BLaER1 treated with 17β-estradiol and CSF1 and Interleukin-3, amounts not matched to agents 10 nM and 100 nM (cell line): Measurements from ENCODE around the gene SSBP2.

Experiments used
- H3K27ac ChIP-seq, 11 experiments: shearing (Covaris generic); formaldehyde crosslinking; 2 replicates each; pipeline ENCODE4 v1.8.1; 2022
- H3K27me3 ChIP-seq, 11 experiments: shearing (Covaris generic); formaldehyde crosslinking; 2 replicates each; pipeline ENCODE4 v1.8.1; 2022
- H3K36me3 ChIP-seq, 11 experiments: shearing (Covaris generic); formaldehyde crosslinking; 2 replicates each; pipeline ENCODE4 v1.8.1; 2022
- H3K4me1 ChIP-seq, 10 experiments: shearing (Covaris generic); formaldehyde crosslinking; 2 replicates each; pipeline ENCODE4 v1.8.1; 2022
- H3K4me2 ChIP-seq, 11 experiments: shearing (Covaris generic); formaldehyde crosslinking; 2 replicates each; pipeline ENCODE4 v1.8.1; 2022
- H3K4me3 ChIP-seq, 10 experiments: shearing (Covaris generic); formaldehyde crosslinking; 2 replicates each; pipeline ENCODE4 v1.8.1; 2022
- H3K9ac ChIP-seq, 11 experiments: shearing (Covaris generic); formaldehyde crosslinking; 2 replicates each; pipeline ENCODE4 v1.8.1; 2022
- H3K9me3 ChIP-seq, 11 experiments: shearing (Covaris generic); formaldehyde crosslinking; replicated peaks in 1 of 11; 2 replicates each; pipeline ENCODE4 v1.8.1; 2022
- H4K20me1 ChIP-seq, 11 experiments: shearing (Covaris generic); formaldehyde crosslinking; 2 replicates each; pipeline ENCODE4 v1.8.1; 2022
- Cebpa-rat ChIP-seq, 11 experiments: shearing (Covaris generic); IDR thresholded peaks; 2 replicates each; pipeline ENCODE4 v1.8.1; 2022

SSBP2 gene

GRCh38 chr5:81786496-81786895, 35.6 kb upstream of the SSBP2 start:
- H3K4me1 ChIP-seq, result peaks cover 21 to 43% (median 27%) of the 10 kb centered on the region in 10 experiments
- 0 out of 22 replicates have a peak, but pooled peaks cover 0 to 5% (median 0%) of the 10 kb centered on the region in 11 experiments for H3K9me3 ChIP-seq
- no peak for TF ChIP-seq Cebpa-rat (IDR thresholded peaks at IDR 0.05)
- H3K27me3 ChIP-seq, result no peaks in the 10 kb centered on the region
- no peak overlapping the region for H3K9ac ChIP-seq
- peak overlapping the region in 6 of 11 experiments; percentile 5 to 75 (median 64); a peak in 8 of 22 replicates for H3K4me2 ChIP-seq
- no peaks in the 10 kb centered on the region for H4K20me1 ChIP-seq
- H3K4me3 ChIP-seq, result no peak overlapping the region
- H3K27ac ChIP-seq, result no peak overlapping the region
- no peaks in the 10 kb centered on the region for H3K36me3 ChIP-seq

- no peak overlapping the region for H3K4me3 ChIP-seq
- H3K4me1 ChIP-seq, result peaks cover 21 to 44% (median 27%) of the 10 kb centered on the region in 10 experiments
- H3K4me2 ChIP-seq, result peak overlapping the region in 1 of 11 experiments; percentile 10; a peak in 1 of 22 replicates
- no peak overlapping the region for H3K9ac ChIP-seq
- H3K27me3 ChIP-seq, result no peaks in the 10 kb centered on the region
- no peak overlapping the region for H3K27ac ChIP-seq
- no peaks in the 10 kb centered on the region for H4K20me1 ChIP-seq
- no peaks in the 10 kb centered on the region for H3K36me3 ChIP-seq
- H3K9me3 ChIP-seq, result 0 out of 22 replicates have a peak, but pooled peaks cover 0 to 5% (median 0%) of the 10 kb centered on the region in 11 experiments
- TF ChIP-seq Cebpa-rat (IDR thresholded peaks at IDR 0.05), result no peak
Measured at GRCh38 chr5:81785322-81785721, 34.4 kb upstream of the SSBP2 start.

GRCh38 chr5:81783401-81783800, 32.5 kb upstream of the SSBP2 start:
- Histone ChIP-seq H3K27ac (no peak overlapping the region), H3K4me1 (peaks cover 30 to 48% (median 33%) of the 10 kb centered on the region in 10 experiments), H3K9me3 (0 out of 22 replicates have a peak, but pooled peaks cover 0 to 5% (median 0%) of the 10 kb centered on the region in 11 experiments), H3K4me2 (peak overlapping the region in 1 of 11 experiments; percentile 3; a peak in 1 of 22 replicates), H3K4me3 (no peak overlapping the region), H3K36me3 (no peaks in the 10 kb centered on the region), H4K20me1 (no peaks in the 10 kb centered on the region), H3K9ac (no peak overlapping the region), H3K27me3 (no peaks in the 10 kb centered on the region)
- no peak for TF ChIP-seq Cebpa-rat (IDR thresholded peaks at IDR 0.05)

- Histone ChIP-seq H3K9me3 (0 out of 22 replicates have a peak, but pooled peaks cover 0 to 5% (median 0%) of the 10 kb centered on the region in 11 experiments), H3K4me2 (no peak overlapping the region), H3K27me3 (no peaks in the 10 kb centered on the region), H3K4me3 (no peak overlapping the region), H3K9ac (no peak overlapping the region), H3K36me3 (no peaks in the 10 kb centered on the region), H3K4me1 (peaks cover 27 to 48% (median 31%) of the 10 kb centered on the region in 10 experiments), H3K27ac (no peak overlapping the region), H4K20me1 (no peaks in the 10 kb centered on the region)
- TF ChIP-seq Cebpa-rat (IDR thresholded peaks at IDR 0.05), result no peak
Measured at GRCh38 chr5:81782811-81783210, 31.9 kb upstream of the SSBP2 start.

- Histone ChIP-seq H3K27me3 (no peaks in the 10 kb centered on the region), H3K9me3 (no peaks in the 10 kb centered on the region), H3K9ac (peak overlapping the region in 10 of 11 experiments; percentile 45 to 75 (median 72); a peak in 11 of 22 replicates), H3K4me1 (peaks cover 15 to 29% (median 19%) of the 10 kb centered on the region in 10 experiments), H3K4me2 (peak overlapping the region; percentile 76 to 93 (median 85)), H3K36me3 (no peaks in the 10 kb centered on the region), H3K4me3 (peak overlapping the region in 1 of 10 experiments; percentile 57; a peak in 1 of 20 replicates), H3K27ac (peak overlapping the region in 10 of 11 experiments; percentile 47 to 79 (median 71); a peak in 18 of 22 replicates), H4K20me1 (no peaks in the 10 kb centered on the region)
- TF ChIP-seq Cebpa-rat (IDR thresholded peaks at IDR 0.05), result no peak
Measured at GRCh38 chr5:81779916-81780266, 29.0 kb upstream of the SSBP2 start.

GRCh38 chr5:81779125-81779915, 28.4 kb upstream of the SSBP2 start:
- Histone ChIP-seq H3K4me3 (peak overlapping the region; percentile 32 to 58 (median 44); a peak in 18 of 20 replicates), H3K27me3 (no peaks in the 10 kb centered on the region), H3K36me3 (no peaks in the 10 kb centered on the region), H3K27ac (peak overlapping the region; percentile 47 to 79 (median 71)), H3K9me3 (no peaks in the 10 kb centered on the region), H4K20me1 (no peaks in the 10 kb centered on the region), H3K4me1 (peaks cover 15 to 28% (median 19%) of the 10 kb centered on the region in 10 experiments), H3K4me2 (peak overlapping the region; percentile 76 to 93 (median 85)), H3K9ac (peak overlapping the region; percentile 45 to 75 (median 71))
- no peak for TF ChIP-seq Cebpa-rat (IDR thresholded peaks at IDR 0.05)

- no peaks in the 10 kb centered on the region for H3K27me3 ChIP-seq
- no peaks in the 10 kb centered on the region for H3K36me3 ChIP-seq
- no peaks in the 10 kb centered on the region for H4K20me1 ChIP-seq
- H3K4me3 ChIP-seq, result peak overlapping the region; percentile 32 to 58 (median 44); a peak in 15 of 20 replicates
- H3K27ac ChIP-seq, result peak overlapping the region; percentile 47 to 79 (median 71); a peak in 19 of 22 replicates
- no peaks in the 10 kb centered on the region for H3K9me3 ChIP-seq
- peak overlapping the region; percentile 45 to 75 (median 71); a peak in 20 of 22 replicates for H3K9ac ChIP-seq
- H3K4me1 ChIP-seq, result peaks cover 15 to 30% (median 19%) of the 10 kb centered on the region in 10 experiments
- peak overlapping the region; percentile 76 to 93 (median 85) for H3K4me2 ChIP-seq
- no peak for TF ChIP-seq Cebpa-rat (IDR thresholded peaks at IDR 0.05)
Measured at GRCh38 chr5:81778642-81779041, 27.7 kb upstream of the SSBP2 start.

- Histone ChIP-seq H3K9ac (no peak overlapping the region), H3K9me3 (peaks cover 0 to 4% (median 0%) of the 10 kb centered on the region in 11 experiments; a peak in 2 of 22 replicates), H3K4me2 (0 out of 22 replicates have a peak overlapping the region, but pooled peaks of 1 of the 11 experiments have one; percentile 1), H3K36me3 (no peaks in the 10 kb centered on the region), H3K27me3 (no peaks in the 10 kb centered on the region), H3K4me3 (no peak overlapping the region), H4K20me1 (no peaks in the 10 kb centered on the region), H3K4me1 (peaks cover 15 to 42% (median 19%) of the 10 kb centered on the region in 10 experiments), H3K27ac (no peak overlapping the region)
- no peak for TF ChIP-seq Cebpa-rat (IDR thresholded peaks at IDR 0.05)
Measured at GRCh38 chr5:81776258-81776657, 25.4 kb upstream of the SSBP2 start.

GRCh38 chr5:81774374-81774773, 23.5 kb upstream of the SSBP2 start:
- H3K9me3 ChIP-seq, result peaks cover 0 to 4% (median 0%) of the 10 kb centered on the region in 11 experiments; a peak in 2 of 22 replicates
- no peaks in the 10 kb centered on the region for H4K20me1 ChIP-seq
- no peak overlapping the region for H3K9ac ChIP-seq
- H3K27me3 ChIP-seq, result no peaks in the 10 kb centered on the region
- no peaks in the 10 kb centered on the region for H3K36me3 ChIP-seq
- no peak for TF ChIP-seq Cebpa-rat (IDR thresholded peaks at IDR 0.05)
- no peak overlapping the region for H3K27ac ChIP-seq
- H3K4me3 ChIP-seq, result no peak overlapping the region
- peaks cover 9 to 34% (median 11%) of the 10 kb centered on the region in 10 experiments for H3K4me1 ChIP-seq
- H3K4me2 ChIP-seq, result no peak overlapping the region
